Right lobe of liver (tissue), 4 donors: Measurements from ENCODE around the gene AKAP13.

ENCODE experiments used
- CTCF ChIP-seq, 4 donors: fragments of 200-600 bp in 3 of 4; fragments of 450-650 bp in 1 of 4; IDR thresholded peaks; one replicate each; pipeline versions ENCODE4 v1.5.1 to v1.8.0; 2016 to 2022; ENCODE audit warnings: antibody characterized with exemption in 4 of 4, mild to moderate bottlenecking in 2 of 4
- POLR2A ChIP-seq: fragments of 450-650 bp; IDR thresholded peaks from one replicate; pipeline ENCODE4 v1.6.1; 2017; ENCODE audit warnings: antibody characterized with exemption, mild to moderate bottlenecking
- donor health status: DM: no; HTN: no; CAD: no.
- donor health status: DM: no; HTN: no; CAD: no.
- donor health status: DM: no; HTN: yes; CAD: no.

GRCh38 chr15:85581495-85581894 lies 201.1 kb downstream of the AKAP13 start:
- TF ChIP-seq CTCF (IDR thresholded peaks at IDR 0.05) (no peak), POLR2A (no peak)
